A673 (cell line): ENCODE data around the gene UXS1. TPM values are rescaled to one million over a fixed set of nuclear protein-coding genes. Genes with fewer than 3 reads are reported as not detected.

Experiments used
- BruUV-seq: library from RNA; stranded (reverse); fragments of 400-500 nt; replicated peaks from 2 replicates; lab custom pipeline; 2021; lab: Mats Ljungman, UMichigan
- CTCF ChIA-PET: fragments of 300-600 bp; sonication (Branson Sonifier 250); formaldehyde crosslinking; loops from one replicate; lab custom pipeline; 2022; ENCODE audit warnings: antibody characterized with exemption; lab: Charles Lee
- POLR2A ChIA-PET: fragments of 300-600 bp; sonication (Branson Sonifier 250); formaldehyde crosslinking; loops from one replicate; lab custom pipeline; 2022; ENCODE audit warnings: antibody characterized with exemption; ENCODE audit not compliant: low non-redundant PET; lab: Charles Lee
- DNase-seq: peaks from one replicate; pipeline ENCODE4 v3.0.0-alpha.2; 2015; ENCODE audit warnings: low spot score
- H3K27ac ChIP-seq: fragments of 200-600 bp; sonication (generic); 2 replicates; pipeline ENCODE4 v1.5.1; 2016; ENCODE audit warnings: mixed run types, low read depth, mild to moderate bottlenecking, mixed read lengths, antibody characterized with exemption, low read length; ENCODE audit not compliant: poor library complexity, severe bottlenecking
- H3K27me3 ChIP-seq: fragments of 200-600 bp; sonication (generic); replicated peaks from 2 replicates; pipeline ENCODE4 v1.6.1; 2017; ENCODE audit warnings: mixed run types, low read depth, mild to moderate bottlenecking, mixed read lengths, antibody characterized with exemption, low read length; ENCODE audit not compliant: insufficient read depth, poor library complexity
- H3K36me3 ChIP-seq: fragments of 200-600 bp; sonication (generic); 2 replicates; pipeline ENCODE4 v1.6.1; 2016; ENCODE audit warnings: mixed run types, mild to moderate bottlenecking, mixed read lengths, antibody characterized with exemption, low read length; ENCODE audit not compliant: insufficient read depth, poor library complexity, severe bottlenecking
- H3K4me1 ChIP-seq: fragments of 200-600 bp; sonication (generic); 2 replicates; pipeline ENCODE4 v1.6.1; 2017; ENCODE audit warnings: mixed run types, mild to moderate bottlenecking, mixed read lengths, antibody characterized with exemption, low read length; ENCODE audit not compliant: insufficient read depth, poor library complexity, severe bottlenecking
- H3K4me3 ChIP-seq: fragments of 200-600 bp; sonication (generic); 2 replicates; pipeline ENCODE4 v1.5.1; 2016; ENCODE audit warnings: low read depth, mixed run types, mild to moderate bottlenecking, mixed read lengths, low read length; ENCODE audit not compliant: poor library complexity, severe bottlenecking
- H3K9me3 ChIP-seq: fragments of 200-600 bp; sonication (generic); 2 replicates; pipeline ENCODE4 v1.6.1; 2016; ENCODE audit warnings: mixed run types, low read depth, mild to moderate bottlenecking, mixed read lengths, antibody characterized with exemption, low read length; ENCODE audit not compliant: poor library complexity, severe bottlenecking
- CTCF ChIP-seq: fragments of 300-800, 200-600 bp; sonication (generic); conservative IDR thresholded peaks from 2 replicates; pipeline ENCODE4 v1.5.1; 2017; ENCODE audit warnings: low read depth, mild to moderate bottlenecking, antibody characterized with exemption, low read length, moderate library complexity, mixed read lengths
- EZH2 ChIP-seq: fragments of 200-600 bp; sonication (generic); IDR thresholded peaks from 2 replicates; pipeline ENCODE4 v1.6.1; 2017; ENCODE audit warnings: borderline replicate concordance, low read depth, mild to moderate bottlenecking, mixed read lengths, antibody characterized with exemption, low read length; ENCODE audit not compliant: poor library complexity, severe bottlenecking
- intact Hi-C: fragments of 100-400 bp; cut with micrococcal nuclease; formaldehyde crosslinking; loops from one replicate; pipeline ENCODE4 v1.10.0; 2022; ENCODE audit not compliant: unreplicated experiment
- total RNA-seq: library from RNA; stranded (reverse); gene quantifications from 2 replicates; pipeline ENCODE4 v1.2.3, GENCODE V29; 2021

UXS1 gene
- total RNA-seq, 1 experiment from 2014 or later, result 48.6 TPM

GRCh38 chr2:106177581-106177980, 16.5 kb downstream of the UXS1 start:
- Histone ChIP-seq H3K27ac (no peak overlapping the region), H3K4me3 (no peak overlapping the region), H3K4me1 (no peaks in the 10 kb centered on the region), H3K36me3 (no peaks in the 10 kb centered on the region), H3K27me3 (no peaks in the 10 kb centered on the region), H3K9me3 (no peaks in the 10 kb centered on the region)
- no TSS peak for BruUV-seq
- intact Hi-C loops, result no loop called here
- TF ChIP-seq CTCF, result no peak
- TF ChIP-seq EZH2, result no peak
- DNase-seq, result no peak
- ChIA-PET CTCF (no interaction called here), POLR2A (no interaction called here)

DNA sequence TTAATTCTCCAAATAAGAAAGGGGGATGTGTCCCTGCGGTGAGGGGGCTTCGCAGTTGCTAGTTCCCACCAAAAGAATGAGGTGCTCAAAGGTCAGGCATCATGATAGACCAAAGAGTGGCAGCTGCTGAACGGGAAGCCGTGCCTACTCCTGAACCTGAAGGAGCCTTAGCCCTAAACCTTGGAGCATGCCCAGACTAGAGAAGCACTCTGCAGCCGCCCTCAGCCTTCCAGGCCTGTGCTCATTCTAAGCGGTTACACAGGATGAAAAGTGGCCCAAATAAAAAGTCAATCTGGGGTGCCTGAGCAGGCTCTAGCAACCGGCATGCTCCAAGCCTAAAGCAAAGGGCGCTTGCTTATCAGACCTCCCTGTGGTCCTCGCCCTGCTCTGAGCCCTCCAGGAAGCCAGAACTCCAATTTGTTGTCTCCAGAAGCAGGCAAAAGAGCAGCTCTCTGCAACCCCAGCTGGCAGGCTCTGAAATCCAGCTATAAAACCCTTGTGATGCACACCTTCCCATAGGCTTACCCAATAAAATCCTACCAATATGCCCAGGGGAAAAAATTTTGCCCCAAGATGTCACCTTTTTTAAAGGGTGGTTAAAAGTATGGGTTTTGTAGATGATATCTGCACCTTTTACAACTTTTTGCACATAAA, 17.5 kb downstream of the UXS1 start:
- Histone ChIP-seq H3K36me3 (no peaks in the 10 kb centered on the region), H3K27ac (no peak overlapping the region), H3K9me3 (no peaks in the 10 kb centered on the region), H3K4me3 (no peak overlapping the region), H3K4me1 (no peaks in the 10 kb centered on the region), H3K27me3 (no peaks in the 10 kb centered on the region)
- intact Hi-C loops, result no loop called here
- ChIA-PET POLR2A (no interaction called here), CTCF (no interaction called here)
- DNase-seq, result no peak
- TF ChIP-seq EZH2 (no peak), CTCF (no peak)
- no TSS peak for BruUV-seq

DNA sequence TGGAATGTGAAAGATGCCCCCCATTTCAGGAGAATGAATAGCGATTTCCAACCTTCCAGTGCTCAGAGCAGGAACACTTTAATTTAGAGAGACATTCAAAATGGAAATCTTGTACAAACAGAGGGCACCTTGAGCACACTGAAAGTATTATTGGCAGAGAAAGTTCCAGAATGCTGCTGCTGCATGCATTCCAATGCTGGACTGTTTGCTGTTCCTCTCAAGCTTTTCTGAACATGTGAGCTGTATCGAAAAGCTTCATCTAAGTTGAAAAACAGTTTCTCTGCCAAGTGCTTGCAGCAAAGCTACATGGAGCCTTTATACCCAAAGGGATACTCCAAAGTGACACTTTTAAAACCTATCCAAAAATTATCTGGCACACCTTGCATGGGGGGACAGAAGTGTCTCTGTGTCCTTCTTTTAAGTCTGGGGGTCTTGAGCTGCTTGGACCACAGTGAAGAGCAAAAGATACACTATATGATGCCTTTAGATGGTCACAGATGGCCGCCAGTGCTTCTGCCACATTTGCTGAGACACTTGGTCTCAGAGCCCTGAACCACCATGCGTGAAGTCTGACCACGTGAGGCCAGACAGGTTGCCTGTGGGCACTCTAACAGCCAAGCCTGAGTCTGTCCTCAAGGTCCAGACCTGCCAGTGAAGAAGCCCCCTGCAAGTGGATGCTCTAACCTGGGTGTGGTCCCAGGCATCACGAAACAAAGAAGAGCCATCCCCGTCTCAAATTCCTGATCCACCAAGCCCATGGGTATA, 18.8 kb downstream of the UXS1 start:
- ChIA-PET POLR2A (no interaction called here), CTCF (no interaction called here)
- no peak overlapping the region for H3K27ac ChIP-seq
- no TSS peak for BruUV-seq
- no peak overlapping the region for H3K4me3 ChIP-seq
- H3K27me3 ChIP-seq, result no peaks in the 10 kb centered on the region
- TF ChIP-seq CTCF (no peak), EZH2 (no peak)
- H3K9me3 ChIP-seq, result no peaks in the 10 kb centered on the region
- DNase-seq, result no peak
- no peaks in the 10 kb centered on the region for H3K36me3 ChIP-seq
- intact Hi-C loops, result no loop called here
- H3K4me1 ChIP-seq, result no peaks in the 10 kb centered on the region
